ENCODE data around the gene CELF2. TPM values are rescaled to one million over a fixed set of nuclear protein-coding genes. Genes with fewer than 3 reads are reported as not detected.

CELF2 gene
- total RNA-seq, 1 donor from 2014 or later, result 31.6 TPM

- no peak overlapping the region for H3K4me3 Mint-ChIP-seq
These were observed 152.9 kb downstream of the CELF2 start for GRCh38 chr10:11170574-11170973.

GRCh38 chr10:11170993-11171851 lies 153.6 kb downstream of the CELF2 start:
- peaks cover 4% of the 10 kb centered on the region for H3K4me1 Mint-ChIP-seq
- Histone ChIP-seq H3K9me3 (ENCODE audit: low read depth) (no peaks in the 10 kb centered on the region), H2AFZ (replicated peaks) (no peak overlapping the region), H3K36me3 (no peaks in the 10 kb centered on the region), H3K4me3 (no peak overlapping the region), H3K27ac (no peak overlapping the region), H4K20me1 (ENCODE audit: low read depth) (peaks cover 6% of the 10 kb centered on the region), H3K79me2 (ENCODE audit: low read depth) (peaks cover 80% of the 10 kb centered on the region), H3F3A (ENCODE audit: low read depth) (no peaks in the 10 kb centered on the region), H3K27me3 (no peaks in the 10 kb centered on the region), H3K4me2 (no peak overlapping the region), H3K4me1 (peaks cover 43% of the 10 kb centered on the region), H3K9ac (no peak overlapping the region)
- no peak overlapping the region for H3K4me3 Mint-ChIP-seq
- no peak for DNase-seq (ENCODE audit: low spot score)
- H3K27ac Mint-ChIP-seq, result no peak overlapping the region
- no peak for TF ChIP-seq EZH2 (IDR thresholded peaks at IDR 0.05)
- TF ChIP-seq CTCF (IDR thresholded peaks at IDR 0.05), result no peak
- TF ChIP-seq EZH2phosphoT487 (IDR thresholded peaks at IDR 0.05), result no peak
- H3K27me3 Mint-ChIP-seq (ENCODE audit: insufficient read depth, low read depth), result peaks cover 3% of the 10 kb centered on the region
- H3K9me3 Mint-ChIP-seq, result no peaks in the 10 kb centered on the region
- peaks cover 3% of the 10 kb centered on the region for H3K36me3 Mint-ChIP-seq

More at GRCh38 chr10:11170574-11170973, 152.9 kb downstream of the CELF2 start:
- no peaks in the 10 kb centered on the region for H3K9me3 ChIP-seq (ENCODE audit: low read depth)
- Mint-ChIP-seq H3K36me3 (peaks cover 3% of the 10 kb centered on the region), H3K9me3 (no peaks in the 10 kb centered on the region), H3K27me3 (ENCODE audit: insufficient read depth, low read depth) (peaks cover 3% of the 10 kb centered on the region), H3K27ac (no peak overlapping the region), H3K4me1 (peaks cover 7% of the 10 kb centered on the region)
- DNase-seq (ENCODE audit: low spot score), result no peak
- H3K9ac ChIP-seq, result no peak overlapping the region
- no peaks in the 10 kb centered on the region for H3K27me3 ChIP-seq
- H3K4me3 ChIP-seq, result no peak overlapping the region
- H3K79me2 ChIP-seq (ENCODE audit: low read depth), result peaks cover 77% of the 10 kb centered on the region
- no peak for TF ChIP-seq EZH2 (IDR thresholded peaks at IDR 0.05)
- no peaks in the 10 kb centered on the region for H3K36me3 ChIP-seq
- H3K4me1 ChIP-seq, result peaks cover 43% of the 10 kb centered on the region
- H4K20me1 ChIP-seq (ENCODE audit: low read depth), result peaks cover 4% of the 10 kb centered on the region
- H3F3A ChIP-seq (ENCODE audit: low read depth), result peaks cover 6% of the 10 kb centered on the region
- H3K27ac ChIP-seq, result no peak overlapping the region
- no peak overlapping the region for H2AFZ ChIP-seq (replicated peaks)
- no peak overlapping the region for H3K4me2 ChIP-seq

DNA sequence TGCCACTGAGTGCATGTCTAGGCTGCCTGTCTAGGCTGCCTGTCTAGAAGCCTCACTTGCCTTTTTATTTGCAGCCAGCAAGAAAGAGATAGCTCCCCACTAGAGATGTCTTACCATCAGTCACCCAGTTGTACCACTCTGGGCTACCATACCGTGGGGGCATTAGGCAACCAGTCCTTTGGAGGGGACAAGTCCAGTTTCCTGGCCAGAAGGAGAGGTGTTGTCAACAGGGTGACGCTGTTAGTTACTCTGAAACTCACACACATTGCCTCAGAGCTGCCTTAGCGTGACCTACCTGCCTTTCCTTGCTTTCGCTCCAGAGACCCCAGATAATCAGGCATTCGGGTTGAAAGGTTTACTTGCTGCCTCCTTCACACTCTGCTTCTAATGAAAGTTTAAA lies 155.4 kb downstream of the CELF2 start:
- Mint-ChIP-seq H3K9me3 (no peaks in the 10 kb centered on the region), H3K4me3 (no peak overlapping the region), H3K27me3 (ENCODE audit: insufficient read depth, low read depth) (no peaks in the 10 kb centered on the region), H3K4me1 (no peaks in the 10 kb centered on the region), H3K36me3 (peaks cover 3% of the 10 kb centered on the region), H3K27ac (no peak overlapping the region)
- Histone ChIP-seq H4K20me1 (ENCODE audit: low read depth) (peaks cover 6% of the 10 kb centered on the region), H2AFZ (replicated peaks) (no peak overlapping the region), H3K36me3 (no peaks in the 10 kb centered on the region), H3K9ac (no peak overlapping the region), H3K79me2 (ENCODE audit: low read depth) (peaks cover 67% of the 10 kb centered on the region), H3K4me3 (no peak overlapping the region), H3K27me3 (no peaks in the 10 kb centered on the region), H3F3A (ENCODE audit: low read depth) (no peaks in the 10 kb centered on the region), H3K4me1 (peaks cover 25% of the 10 kb centered on the region), H3K4me2 (no peak overlapping the region), H3K9me3 (ENCODE audit: low read depth) (no peaks in the 10 kb centered on the region), H3K27ac (no peak overlapping the region)
- no peak for DNase-seq (ENCODE audit: low spot score)
- TF ChIP-seq EZH2phosphoT487 (IDR thresholded peaks at IDR 0.05) (no peak), CTCF (IDR thresholded peaks at IDR 0.05) (no peak)

DNA sequence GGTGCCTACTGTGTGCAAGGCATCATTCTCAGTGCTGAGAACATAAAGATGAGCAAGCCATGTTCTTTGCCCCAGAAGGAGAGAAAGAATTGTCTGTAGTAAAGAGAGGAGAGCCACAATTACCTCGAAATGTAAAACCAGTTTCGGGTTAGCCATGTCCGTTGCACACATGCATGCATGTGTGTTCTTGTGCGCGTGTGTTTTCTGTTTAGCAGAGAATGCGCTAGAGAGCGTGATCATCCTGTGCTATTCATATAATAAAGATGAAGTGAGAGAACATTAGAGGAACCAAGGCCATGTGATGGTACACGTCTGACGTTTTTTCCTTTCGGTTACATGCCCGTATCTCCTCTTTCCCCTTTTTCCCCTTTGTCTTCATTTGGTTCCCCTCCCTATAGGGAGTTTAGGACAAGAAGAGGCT lies 158.2 kb downstream of the CELF2 start:
- no peak overlapping the region for H3K9ac ChIP-seq
- Mint-ChIP-seq H3K4me1 (peaks cover 6% of the 10 kb centered on the region), H3K36me3 (peaks cover 3% of the 10 kb centered on the region), H3K27me3 (ENCODE audit: insufficient read depth, low read depth) (no peaks in the 10 kb centered on the region), H3K9me3 (no peaks in the 10 kb centered on the region), H3K27ac (no peak overlapping the region), H3K4me3 (no peak overlapping the region)
- no peak overlapping the region for H2AFZ ChIP-seq (replicated peaks)
- H3F3A ChIP-seq (ENCODE audit: low read depth), result no peaks in the 10 kb centered on the region
- no peak overlapping the region for H3K4me2 ChIP-seq
- no peak overlapping the region for H3K27ac ChIP-seq
- TF ChIP-seq EZH2 (IDR thresholded peaks at IDR 0.05) (no peak), CTCF (IDR thresholded peaks at IDR 0.05) (no peak), EZH2phosphoT487 (IDR thresholded peaks at IDR 0.05) (no peak)
- no peaks in the 10 kb centered on the region for H3K27me3 ChIP-seq
- H3K4me3 ChIP-seq, result no peak overlapping the region
- peaks cover 60% of the 10 kb centered on the region for H3K79me2 ChIP-seq (ENCODE audit: low read depth)
- peaks cover 18% of the 10 kb centered on the region for H4K20me1 ChIP-seq (ENCODE audit: low read depth)
- no peaks in the 10 kb centered on the region for H3K36me3 ChIP-seq
- DNase-seq (ENCODE audit: low spot score), result no peak
- H3K9me3 ChIP-seq (ENCODE audit: low read depth), result no peaks in the 10 kb centered on the region
- H3K4me1 ChIP-seq, result peaks cover 17% of the 10 kb centered on the region
